ENCODE data around the gene MCL1. TPM values are rescaled to one million over a fixed set of nuclear protein-coding genes. Genes with fewer than 3 reads are reported as not detected.
A peak's percentile ranks its signal among the peaks of the same experiment; 100 is the strongest.

Gene MCL1
- total RNA-seq, 1 donor from 2014 or later = 159 TPM

- no peak for DNase-seq (ENCODE audit: low spot score)
Measured at GRCh38 chr1:150557065-150557600, 22.3 kb downstream of the MCL1 start.

GRCh38 chr1:150555971-150556865 lies 23.2 kb downstream of the MCL1 start:
- DNase-seq (ENCODE audit: low spot score) = no peak

DNA sequence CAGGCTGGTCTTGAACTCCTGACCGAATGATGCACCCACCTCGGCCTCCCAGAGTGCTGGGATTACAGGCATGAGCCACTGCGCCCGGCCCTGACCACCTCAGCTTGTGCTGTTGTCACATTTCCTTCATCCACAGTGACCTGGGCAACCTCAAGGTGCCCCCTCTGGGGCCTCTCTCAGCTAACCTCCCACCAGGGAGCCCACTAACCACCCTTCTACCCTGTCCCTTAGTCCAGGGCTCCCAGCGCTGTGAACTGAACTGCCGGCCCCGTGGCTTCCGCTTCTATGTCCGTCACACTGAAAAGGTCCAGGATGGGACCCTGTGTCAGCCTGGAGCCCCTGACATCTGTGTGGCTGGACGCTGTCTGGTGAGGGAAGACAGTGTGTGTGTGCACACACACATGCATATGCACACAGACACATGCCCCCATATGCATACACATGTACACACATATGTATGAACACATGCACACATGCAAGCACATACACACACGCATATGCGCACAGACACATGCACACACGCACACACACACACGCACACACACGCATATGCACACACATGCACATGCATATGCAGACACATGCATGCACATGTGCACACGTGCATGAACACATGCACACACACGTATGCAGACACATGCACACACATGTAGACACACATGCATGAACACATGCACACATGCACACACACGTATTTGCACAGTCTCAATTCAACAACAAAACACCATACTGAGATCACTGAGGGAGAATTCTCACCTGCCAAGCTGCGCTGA lies 24.0 kb downstream of the MCL1 start:
- DNase-seq (ENCODE audit: low spot score) = no peak

DNA sequence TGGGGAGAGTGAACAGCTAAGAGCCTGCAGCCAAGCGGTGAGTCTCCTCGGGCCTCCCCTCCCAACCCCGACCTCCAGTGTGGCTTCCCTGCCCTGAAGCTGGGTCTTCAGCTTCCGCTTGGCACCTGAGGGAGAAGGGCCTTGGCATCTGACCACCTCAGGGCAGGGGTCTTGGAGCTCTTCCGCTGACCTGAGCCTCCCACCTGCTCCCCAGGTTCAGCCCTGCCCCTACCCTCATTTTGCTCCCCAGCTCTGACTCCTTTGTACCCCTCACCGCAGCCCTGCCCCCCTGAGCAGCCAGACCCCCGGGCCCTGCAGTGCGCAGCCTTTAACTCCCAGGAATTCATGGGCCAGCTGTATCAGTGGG lies 25.3 kb downstream of the MCL1 start:
- no peak for DNase-seq (ENCODE audit: low spot score)

DNA sequence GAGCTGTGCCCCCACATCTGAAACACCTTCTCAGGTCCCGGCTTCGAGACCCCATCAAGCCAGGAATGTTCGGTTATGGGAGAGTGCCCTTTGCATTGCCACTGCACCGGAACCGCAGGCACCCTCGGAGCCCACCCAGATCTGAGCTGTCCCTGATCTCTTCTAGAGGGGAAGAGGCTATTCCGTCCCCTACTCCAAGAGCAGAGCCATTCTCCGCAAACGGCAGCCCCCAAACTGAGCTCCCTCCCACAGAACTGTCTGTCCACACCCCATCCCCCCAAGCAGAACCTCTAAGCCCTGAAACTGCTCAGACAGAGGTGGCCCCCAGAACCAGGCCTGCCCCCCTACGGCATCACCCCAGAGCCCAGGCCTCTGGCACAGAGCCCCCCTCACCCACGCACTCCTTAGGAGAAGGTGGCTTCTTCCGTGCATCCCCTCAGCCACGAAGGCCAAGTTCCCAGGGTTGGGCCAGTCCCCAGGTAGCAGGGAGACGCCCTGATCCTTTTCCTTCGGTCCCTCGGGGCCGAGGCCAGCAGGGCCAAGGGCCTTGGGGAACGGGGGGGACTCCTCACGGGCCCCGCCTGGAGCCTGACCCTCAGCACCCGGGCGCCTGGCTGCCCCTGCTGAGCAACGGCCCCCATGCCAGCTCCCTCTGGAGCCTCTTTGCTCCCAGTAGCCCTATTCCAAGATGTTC lies 25.9 kb downstream of the MCL1 start:
- DNase-seq (ENCODE audit: low spot score) = no peak

GRCh38 chr1:150552911-150553289 lies 26.5 kb downstream of the MCL1 start:
- DNase-seq (ENCODE audit: low spot score) = no peak

DNA sequence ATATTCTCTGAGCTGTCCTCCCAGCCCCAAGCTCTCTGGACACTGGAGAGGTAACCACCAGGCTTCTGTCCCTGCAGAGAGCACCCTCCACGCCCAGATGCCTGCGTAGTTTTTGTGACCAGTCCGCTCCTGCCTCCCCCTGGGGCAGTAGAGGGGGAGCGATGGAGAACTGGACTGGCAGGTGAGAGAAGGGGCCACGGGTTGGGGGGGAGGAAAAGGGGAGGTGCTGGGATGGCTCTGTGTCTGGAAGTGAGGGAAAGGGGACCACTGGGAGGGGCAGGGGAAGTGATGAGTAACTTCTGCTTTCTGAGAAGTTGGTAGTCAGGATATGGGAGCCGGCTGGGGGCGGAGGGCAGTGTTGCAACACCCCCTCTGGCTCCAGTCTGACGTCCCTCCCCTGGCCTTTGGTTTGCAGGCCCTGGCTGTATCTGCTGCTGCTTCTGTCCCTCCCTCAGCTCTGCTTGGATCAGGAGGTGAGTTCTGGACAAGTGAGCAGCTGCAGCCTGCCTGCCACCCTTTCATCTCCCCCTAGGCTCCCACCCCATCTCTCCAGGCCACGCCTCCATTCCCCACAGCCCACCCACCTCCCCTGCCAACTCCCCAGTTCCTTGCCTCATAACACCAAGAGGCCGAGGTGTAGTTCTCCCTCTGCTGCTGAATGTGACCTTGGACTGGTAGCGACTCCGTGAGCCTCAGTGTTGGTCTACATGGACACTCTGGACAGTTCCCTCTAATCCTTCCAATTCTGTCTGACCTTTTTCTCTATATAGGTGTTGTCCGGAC lies 27.1 kb downstream of the MCL1 start:
- peak; percentile 91 for DNase-seq (ENCODE audit: low spot score)

- no peak for DNase-seq (ENCODE audit: low spot score)
Measured at GRCh38 chr1:150551784-150552127, 27.7 kb downstream of the MCL1 start.

- DNase-seq (ENCODE audit: low spot score) = no peak
Measured at GRCh38 chr1:150551051-150551783, 28.2 kb downstream of the MCL1 start.

- DNase-seq (ENCODE audit: low spot score) = no peak
Measured at GRCh38 chr1:150550222-150551050, 29.0 kb downstream of the MCL1 start.

DNA sequence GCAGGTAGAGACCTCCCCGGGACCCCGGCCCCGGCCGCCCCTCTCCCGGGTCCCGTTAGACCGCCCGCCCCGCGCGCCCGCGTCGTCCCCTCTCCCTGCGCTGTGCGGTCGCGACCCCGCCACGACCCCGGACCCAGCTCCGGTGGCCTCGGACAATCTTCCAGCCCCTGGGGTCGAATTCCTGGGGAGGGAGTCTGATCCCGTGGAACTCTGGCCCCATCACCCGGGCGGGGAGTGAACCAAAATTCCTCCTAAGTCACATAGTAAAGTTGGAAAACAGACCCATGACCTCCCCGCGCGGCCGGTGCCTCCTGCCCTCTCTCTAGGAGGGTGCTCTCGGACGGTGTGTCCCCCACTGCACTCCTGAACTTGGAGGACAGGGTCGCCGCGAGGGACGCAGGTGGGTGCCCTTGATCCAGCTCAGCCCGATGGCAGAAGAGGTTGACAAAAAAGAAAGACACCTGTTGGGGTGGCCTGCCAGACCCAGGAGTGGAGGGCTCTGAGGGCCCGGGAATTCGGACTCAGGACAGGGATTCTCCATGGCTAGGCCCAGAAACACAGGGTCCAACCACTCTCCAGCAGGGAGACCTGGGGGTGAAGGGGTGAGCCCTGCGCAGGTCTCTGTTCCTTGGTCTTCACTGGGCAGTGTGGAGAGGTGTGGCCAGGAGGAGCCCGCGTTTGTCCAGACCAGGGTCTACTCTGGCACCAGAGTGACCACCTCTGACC lies 29.8 kb downstream of the MCL1 start:
- no peak for DNase-seq (ENCODE audit: low spot score)

DNA sequence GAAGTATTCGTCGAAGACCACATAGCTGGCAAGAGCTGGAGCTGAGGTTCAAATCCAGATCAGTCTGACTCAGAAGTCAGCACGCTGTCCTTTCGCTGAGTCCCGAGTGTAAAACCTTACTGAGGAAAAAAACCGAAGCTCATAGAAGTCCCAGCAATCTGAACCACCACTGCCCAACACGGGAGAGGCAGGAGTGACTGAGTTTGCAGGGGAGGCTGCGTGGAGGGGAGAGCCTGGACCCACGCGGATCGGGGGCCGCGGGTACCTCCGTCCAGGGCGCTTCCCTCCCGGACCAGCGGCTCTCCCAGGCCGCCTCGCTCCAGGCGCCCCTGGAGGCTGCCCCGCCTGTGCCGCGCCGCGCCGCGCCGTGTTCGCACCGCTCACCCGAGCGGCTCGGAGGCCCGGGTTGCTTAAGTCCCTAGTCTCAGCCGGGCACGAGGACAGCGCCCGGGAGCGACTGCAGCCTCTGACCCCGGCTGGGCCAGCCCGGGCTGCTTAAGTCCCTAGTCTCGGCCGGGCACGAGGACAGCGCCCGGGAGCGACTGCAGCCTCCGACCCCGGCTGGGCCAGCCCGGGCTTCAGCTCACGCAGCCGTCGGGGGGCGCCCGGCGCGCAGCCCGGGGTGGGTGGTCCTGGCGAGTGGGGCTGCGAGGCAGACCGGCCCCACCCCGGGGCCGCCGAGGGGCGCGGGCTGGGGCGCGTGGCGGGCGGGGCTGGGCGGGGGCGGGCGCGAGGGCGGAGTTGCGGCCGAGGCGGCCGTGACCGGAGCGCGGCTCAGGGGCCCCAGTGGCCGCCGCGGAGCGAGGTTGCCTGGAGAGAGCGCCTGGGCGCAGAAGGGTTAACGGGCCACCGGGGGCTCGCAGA lies 30.5 kb downstream of the MCL1 start, which contains the start of gene ADAMTSL4:
TSS of gene ADAMTSL4 (plus strand) at position 777 of the 864 bp plus-strand sequence. CDS start 2,881 bp downstream, outside the sequence.
- DNase-seq (ENCODE audit: low spot score) = no peak

DNA sequence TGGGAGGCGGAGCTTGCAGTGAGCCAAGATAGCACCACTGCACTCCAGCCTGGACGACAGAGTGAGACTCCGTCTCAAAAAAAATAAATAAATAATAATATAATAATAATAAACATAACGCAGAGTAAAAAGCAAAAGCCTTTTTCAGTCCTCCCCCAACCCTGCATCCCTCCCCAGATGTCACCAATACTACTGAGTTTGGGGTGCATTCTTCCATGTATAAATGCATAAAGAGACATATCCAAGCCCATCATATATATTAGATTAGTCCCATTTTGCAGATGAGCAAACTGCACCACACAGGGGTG lies 31.1 kb downstream of the MCL1 start:
- DNase-seq (ENCODE audit: low spot score) = no peak

DNA sequence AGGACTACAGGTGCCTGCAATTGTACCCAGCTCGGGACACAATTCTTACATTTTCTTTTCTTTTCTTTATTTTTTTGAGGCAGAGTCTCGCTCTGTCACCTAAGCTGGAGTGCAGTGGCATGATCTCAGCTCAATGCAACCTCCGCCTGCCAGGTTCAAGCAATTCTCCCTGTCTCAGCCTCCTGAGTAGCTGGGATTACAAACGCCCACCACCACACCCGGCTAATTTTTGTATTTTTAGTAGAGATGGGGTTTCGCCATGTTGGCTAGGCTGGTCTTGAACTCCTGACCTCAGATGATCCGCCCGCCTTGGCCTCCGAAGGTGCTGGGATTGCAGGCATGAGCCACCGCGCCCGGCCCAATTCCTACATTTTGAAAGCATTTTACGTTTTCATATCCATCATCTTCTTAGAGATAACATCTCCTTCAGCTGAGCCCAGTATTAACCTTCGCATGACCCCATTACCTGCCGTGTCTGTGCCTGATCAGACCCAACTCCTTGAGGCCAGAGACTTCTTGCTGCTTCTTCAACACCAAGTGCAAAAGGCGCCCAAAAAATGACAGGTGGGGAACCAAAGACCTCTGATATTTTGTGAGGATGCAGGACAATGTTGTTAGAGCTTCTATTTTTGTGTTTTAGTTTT lies 33.0 kb downstream of the MCL1 start:
- DNase-seq (ENCODE audit: low spot score) = no peak

- DNase-seq (ENCODE audit: low spot score) = no peak
Measured at GRCh38 chr1:150545486-150546032, 33.9 kb downstream of the MCL1 start.

DNA sequence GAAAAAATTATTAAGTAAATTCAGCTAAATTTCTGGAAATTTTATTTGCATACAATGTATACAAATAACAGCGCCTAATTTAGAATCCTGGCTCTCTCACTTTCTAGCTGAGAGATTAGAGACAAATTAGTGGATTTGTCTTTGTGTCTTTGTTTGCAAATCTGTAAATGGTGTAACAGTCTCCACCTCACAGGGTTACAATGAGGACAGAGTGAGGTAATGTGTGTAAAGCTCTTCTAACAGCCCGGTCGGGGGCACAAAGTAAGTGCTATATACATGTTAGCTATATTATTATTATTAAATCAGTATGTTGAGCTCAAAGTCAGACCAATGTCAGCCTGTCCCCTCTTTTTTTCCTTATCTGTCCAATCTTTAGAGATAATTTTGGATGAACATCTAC lies 35.2 kb downstream of the MCL1 start:
- no peak for DNase-seq (ENCODE audit: low spot score)

GRCh38 chr1:150543500-150544143 lies 35.8 kb downstream of the MCL1 start:
- no peak for DNase-seq (ENCODE audit: low spot score)
